ENCODE results near the gene LMO4.

- TF ChIP-seq NR3C1 (CRISPR knock-in tag; conservative IDR thresholded peaks at IDR 0.05; ENCODE audit: low read depth) = no peak
- TF ChIP-seq FOXP1 (CRISPR knock-in tag; IDR thresholded peaks at IDR 0.05; ENCODE audit: borderline replicate concordance) = no peak
- no peak for TF ChIP-seq ZNF121 (CRISPR knock-in tag; IDR thresholded peaks at IDR 0.05)
- TF ChIP-seq CTCF (IDR thresholded peaks at IDR 0.05) = no peak
These were observed 9.9 kb downstream of the LMO4 start for GRCh38 chr1:87338566-87338965.

Data from WTC11 (cell line).